ENCODE data around the gene AKAP7.
A peak's percentile ranks its signal among the peaks of the same experiment; 100 is the strongest.

The AKAP7 gene

DNA sequence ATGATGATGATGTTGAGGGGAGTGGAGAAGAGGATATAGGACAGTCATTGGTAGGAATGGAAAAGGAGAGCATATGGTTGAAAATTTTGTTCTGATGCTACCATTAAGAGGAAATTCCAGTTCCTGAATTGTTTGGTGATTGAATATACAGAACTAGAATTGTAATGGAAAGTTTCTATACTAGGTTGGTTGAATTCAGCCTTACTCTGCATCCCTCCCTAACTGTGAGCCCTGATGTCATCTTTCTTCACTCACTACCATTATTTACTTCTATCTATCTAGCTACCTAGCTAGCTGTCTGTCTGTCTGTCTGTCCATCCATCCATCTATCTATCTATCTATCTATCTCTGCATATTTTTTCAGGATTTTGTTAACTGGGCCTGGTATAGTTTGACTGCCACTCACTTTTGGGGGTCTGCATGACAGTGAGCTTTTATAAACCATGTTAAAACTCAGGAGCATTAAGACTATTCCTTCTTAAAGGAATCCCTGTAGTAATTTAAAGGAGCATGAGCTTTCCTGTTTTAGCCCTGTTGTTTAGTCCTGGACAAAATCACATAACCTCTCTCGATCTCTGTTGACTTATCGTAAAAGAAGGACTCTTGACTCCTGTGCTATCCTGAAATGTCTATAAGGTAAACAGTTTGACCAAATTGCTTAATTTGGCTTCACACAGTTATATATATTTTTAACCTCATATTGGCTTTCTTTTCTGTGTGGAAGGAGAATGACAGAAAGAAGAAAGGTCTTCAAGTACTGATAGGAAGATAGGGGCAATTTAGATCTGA, 71.4 kb downstream of the AKAP7 start:
- no peak for DNase-seq

DNA sequence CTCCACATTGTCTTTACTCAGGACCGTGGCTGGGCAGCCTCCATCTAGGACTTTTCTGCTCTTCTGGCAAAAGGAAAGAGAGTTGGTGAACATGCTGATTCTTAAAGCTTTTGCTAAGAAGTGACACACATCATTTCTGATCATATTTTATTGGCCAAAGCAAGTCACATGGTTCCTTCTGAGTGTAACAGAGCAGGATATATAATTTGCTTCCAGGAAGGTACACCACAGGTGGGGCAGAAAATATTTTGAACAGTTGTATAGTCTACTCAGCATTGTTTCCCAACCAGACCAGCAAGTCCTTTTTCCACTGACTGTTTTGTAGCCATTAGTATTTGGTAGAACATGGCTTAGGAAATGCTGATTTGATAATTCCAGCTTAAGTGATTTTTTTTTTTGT, 73.5 kb downstream of the AKAP7 start:
- no peak for DNase-seq

DNA sequence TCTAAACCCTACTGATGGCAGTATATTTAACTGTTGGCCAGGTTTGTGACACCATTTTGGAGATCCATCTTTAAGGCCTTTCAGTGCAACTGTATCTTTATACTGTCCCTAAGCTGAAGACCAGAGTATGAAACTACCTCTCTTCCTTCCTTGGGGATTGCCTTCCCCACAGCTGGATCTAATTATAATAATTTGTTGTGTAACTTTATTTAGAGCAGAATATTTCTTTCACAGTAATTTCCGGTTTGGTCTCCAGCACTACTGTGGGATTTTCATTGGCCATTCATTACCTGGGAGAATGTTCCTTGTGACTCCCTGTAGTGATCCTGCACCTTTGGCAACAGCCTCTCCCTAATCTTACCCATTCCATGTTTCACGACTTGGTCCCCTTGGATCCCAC, 75.2 kb downstream of the AKAP7 start:
- DNase-seq = no peak

DNA sequence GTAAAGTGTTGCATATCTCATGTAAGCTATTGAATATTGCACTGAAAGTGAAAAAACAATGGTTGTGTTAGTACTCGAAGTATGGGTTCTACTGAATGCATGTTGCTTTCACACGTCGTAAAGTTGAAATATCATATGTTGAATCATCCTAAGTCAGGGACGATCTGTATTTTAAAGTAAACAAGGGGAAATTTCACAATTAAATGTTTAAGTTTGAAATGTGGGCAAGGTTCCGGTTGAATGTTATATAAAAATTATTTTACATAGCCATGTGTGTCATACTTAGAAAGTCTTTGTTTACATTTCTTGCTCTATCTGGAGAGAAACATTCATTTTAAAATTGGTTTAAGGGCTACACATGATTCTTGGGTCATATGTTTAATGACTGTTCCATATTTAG, 76.8 kb downstream of the AKAP7 start:
- DNase-seq = no peak

DNA sequence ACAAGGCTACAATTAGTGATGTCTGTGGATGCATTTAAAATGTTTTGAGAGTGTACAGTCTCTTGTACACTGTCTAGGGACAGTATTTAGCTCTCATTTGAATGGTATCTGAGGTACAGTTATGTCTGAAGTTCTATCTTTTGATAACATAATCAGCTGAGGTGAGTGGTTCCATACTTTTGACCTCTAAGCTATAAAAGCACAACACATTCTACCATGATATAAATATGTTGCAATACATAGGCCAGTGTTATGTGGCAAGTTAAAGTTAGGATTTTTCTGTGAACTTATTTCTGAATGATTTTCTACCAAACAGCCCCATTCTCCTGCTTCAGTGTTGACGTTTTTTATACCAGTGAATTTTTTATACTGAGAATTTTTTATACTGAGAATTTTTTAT, 77.6 kb downstream of the AKAP7 start:
- DNase-seq = no peak

DNA sequence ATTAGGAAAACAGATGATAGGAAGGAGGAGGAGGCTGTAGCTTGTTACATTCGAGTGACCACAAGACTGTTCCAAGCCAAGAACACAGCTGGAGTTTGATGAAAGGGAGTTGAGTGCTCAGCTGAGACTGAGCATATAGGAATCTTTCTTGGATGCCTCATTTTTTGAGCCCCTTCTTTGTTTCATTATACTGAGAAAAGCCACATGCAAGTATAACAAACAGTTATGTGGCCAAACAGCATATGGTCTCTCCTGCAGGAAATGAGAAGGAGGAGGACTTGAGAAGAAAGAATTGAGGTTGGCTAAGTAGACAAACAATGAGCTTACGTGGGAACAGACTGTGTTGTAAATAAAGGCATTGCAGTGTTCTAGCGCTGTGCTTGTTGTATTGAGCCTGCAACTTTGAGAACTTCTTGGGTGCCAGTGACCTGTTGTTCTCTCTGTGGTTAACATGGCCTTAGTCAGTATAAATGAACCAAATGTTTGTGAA, 78.3 kb downstream of the AKAP7 start:
- DNase-seq = no peak

DNA sequence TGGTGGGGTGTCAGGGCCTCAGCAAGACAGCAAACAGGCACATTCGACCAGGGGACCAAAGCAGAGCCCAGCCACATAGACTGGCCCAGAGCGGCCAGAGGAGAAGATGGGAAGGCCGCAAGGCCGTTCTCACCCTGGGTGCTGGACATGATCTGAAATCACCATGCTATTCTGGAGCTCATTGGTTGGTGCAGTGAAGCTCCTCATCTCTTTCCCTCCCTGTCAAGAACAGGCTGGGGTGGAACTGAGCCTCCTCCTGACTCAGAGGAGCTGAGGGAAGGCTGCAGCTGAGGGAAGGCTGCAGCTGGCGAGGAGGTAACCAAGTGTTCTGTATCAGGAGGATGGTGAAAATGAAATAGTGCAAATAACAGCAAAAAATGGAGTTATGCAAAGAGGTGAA, 80.0 kb downstream of the AKAP7 start:
- no peak for DNase-seq

DNA sequence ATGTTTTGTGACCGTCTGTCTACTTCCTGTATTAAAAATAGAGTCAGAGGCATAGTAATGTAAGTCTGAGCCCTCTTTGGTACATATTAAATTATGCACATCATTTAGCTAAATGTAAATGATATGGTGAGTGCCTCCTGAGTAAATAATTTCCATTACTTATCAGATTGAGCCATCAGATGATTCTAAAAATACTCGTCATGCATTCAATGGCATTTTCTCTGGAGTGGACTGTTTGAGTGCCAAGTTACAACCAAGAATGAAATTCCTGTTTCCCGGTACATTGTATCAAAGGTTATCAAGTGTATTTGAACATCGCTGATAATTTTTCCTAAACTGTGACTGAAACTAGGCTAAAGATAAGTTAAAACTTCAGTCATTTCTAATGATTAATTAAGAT, 81.0 kb downstream of the AKAP7 start:
- no peak for DNase-seq

DNA sequence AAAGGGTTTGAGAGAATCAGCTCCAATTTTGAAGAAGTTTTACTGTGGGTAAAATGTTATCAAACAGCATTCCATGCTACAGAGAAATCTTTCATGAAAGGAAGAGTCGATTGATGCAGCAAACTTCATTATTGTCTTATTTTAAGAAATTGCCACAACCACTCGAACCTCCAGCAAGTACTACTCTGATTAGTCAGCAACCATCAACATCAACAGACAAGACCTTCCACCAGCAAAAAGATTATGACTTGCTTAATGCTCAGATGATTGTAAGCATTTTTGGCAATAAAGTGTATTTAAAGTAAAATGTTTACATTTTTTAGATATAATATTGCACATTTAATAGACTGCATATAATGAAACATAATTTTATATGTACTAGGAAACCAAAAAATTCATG, 87.5 kb downstream of the AKAP7 start:
- no peak for DNase-seq

DNA sequence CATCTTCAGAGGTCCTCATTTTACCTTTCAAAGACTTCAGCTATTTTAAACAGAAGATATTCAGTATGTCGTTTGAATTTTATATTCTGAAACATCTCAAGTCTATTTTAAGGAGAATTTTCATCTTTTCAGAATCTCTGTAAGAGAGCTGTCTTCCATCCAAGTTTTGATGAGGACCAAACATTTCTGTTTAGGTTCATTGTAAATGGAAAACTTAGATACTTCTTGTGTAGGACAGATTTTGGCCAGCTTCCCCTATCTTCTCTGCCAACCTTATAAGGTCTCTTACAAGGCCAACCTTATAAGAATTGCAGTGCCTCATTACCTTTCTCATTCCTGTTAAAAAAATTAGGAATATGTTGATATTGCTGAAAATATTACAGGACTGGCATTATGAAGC, 88.1 kb downstream of the AKAP7 start:
- no peak for DNase-seq

DNA sequence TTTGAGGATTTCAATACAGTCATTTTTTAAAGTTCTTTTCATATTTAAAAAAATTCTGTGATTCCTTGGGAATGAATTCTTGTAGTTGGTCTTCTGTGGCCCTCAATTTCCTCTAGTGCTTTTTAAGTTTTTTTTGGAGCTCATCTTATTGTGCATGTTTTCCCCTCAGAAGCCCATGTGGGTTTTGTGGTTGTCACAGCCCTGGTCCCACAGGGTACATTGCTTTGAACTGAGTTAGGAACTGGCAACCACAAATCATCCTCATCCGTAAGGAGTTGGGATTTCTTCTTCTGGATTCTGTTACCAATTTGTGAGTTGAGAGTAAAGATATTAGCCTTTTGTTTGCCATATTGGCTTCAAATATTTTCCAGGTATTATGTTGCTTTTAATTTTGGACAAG, 89.9 kb downstream of the AKAP7 start:
- DNase-seq = no peak

DNA sequence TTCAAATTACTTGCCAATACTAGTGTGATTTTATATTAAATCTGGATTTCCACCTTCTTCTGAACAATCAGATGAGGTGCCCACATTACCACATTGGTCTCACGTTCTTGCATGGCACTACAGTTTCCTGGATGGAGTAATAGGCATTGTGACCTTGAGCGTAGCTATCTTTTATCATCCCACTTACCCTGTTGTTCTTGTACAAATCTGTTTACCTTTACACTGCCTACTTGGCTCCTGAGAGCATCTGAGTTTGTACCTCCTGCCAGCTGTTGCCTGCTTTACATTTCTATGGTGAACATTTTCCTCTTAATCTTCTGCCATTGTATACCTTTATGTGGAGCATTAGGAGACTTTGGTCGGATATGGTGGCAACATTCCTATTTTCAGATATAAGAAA, 90.7 kb downstream of the AKAP7 start:
- no peak for DNase-seq

DNA sequence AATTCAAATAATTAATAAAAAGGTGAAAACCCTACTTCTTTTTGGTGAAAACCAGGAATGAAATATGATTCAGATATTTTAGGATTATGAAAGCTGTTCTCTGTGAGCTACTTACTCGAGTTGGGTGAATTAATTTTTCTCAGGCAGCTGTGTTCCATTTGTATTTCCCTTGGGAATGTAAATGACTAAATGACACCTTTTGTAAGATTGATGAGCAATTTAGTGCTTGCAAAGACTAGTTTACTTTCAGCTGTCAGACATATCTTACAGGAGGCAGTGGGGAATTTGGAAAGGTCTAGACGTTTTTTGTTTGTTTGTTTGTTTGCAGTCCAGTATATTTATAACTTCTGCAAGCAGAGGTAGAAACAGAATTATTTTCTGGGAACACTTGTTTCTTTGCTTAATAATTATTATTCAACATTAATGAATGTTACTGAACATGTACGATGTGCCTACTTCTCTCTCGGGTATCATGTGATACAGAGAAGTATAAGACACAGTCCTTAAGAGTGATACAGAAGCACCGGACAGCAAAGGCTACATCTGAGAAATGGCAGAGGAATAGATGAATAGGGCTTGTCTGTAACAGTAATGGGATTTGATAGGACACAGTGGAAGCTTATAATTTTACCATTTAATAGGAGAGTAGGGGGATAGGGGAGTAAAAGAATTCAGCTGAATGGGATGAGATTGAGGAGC, 91.3 kb downstream of the AKAP7 start:
- no peak for DNase-seq

DNA sequence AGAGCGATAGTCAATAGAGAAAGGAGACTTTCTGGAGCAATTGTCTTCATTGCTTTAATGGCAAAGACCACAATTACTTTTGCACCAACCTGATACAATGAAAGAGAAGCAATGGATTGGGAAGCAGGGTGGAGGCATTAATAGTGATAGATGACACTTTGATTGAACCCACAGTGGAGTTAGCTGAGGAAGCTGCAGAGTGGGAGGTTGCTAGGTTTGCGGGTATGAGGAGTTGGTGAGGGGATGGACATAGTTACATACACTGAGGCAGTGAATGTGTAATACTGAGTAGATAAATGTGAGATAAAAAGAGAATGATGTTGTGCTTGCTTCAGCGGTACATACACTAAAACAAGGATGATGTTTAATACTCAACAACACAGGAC, 91.9 kb downstream of the AKAP7 start:
- no peak for DNase-seq

DNA sequence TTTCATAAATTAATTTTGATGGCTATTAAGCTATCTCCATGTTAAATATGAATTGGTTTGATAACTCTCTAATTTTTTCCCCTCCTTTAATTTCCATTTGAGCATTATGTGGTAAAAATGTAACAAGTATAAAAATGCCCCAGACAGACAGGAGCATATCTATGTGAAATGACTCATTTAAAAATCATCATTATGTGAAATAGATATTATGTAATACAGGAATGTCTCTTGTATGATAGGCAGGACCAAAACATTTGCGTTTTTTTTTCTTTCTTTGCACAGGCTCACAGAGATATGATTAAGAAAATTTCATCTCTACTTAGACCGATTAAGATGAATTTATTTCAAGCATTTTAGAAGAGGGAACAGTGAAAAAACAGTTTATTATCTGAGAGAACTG, 95.8 kb downstream of the AKAP7 start:
- no peak for DNase-seq

DNA sequence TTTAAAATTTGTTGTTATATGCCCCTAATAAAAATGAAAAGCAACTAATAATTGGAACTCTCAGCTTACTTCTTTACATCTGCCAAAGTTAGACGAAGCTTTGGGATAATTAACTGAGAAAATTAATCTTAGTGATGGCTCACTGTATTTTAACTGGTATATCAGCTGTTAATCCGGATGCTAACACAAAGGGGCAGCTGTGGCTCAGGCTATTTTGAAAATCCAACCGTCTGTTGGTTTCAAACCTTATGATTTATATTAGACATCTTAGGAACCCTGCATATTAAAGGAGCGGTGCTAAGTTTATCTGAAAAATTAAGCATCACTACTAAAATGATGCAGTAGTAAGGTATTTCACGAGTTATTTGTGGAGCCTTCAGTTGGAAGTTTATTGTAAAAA, 96.6 kb downstream of the AKAP7 start:
- DNase-seq = no peak

DNA sequence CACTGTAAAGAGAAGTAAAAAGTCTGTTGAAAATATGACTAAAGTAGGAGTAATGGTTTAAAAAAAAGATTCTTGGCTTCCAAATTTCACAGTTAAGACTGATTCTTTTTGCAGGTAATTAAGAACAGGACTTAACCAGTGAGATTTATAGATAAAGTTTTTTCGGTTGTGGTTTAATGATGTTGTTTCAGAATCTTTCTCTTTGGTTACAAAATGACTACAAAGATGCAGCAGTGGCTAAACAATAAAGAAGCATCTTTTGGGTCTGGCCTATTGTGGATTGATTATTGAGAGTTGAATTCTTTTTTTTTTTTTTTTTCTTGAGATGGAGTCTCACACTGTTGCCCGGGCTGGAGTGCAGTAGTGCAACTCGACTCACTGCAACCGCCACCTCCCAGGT, 109.7 kb downstream of the AKAP7 start:
- no peak for DNase-seq

DNA sequence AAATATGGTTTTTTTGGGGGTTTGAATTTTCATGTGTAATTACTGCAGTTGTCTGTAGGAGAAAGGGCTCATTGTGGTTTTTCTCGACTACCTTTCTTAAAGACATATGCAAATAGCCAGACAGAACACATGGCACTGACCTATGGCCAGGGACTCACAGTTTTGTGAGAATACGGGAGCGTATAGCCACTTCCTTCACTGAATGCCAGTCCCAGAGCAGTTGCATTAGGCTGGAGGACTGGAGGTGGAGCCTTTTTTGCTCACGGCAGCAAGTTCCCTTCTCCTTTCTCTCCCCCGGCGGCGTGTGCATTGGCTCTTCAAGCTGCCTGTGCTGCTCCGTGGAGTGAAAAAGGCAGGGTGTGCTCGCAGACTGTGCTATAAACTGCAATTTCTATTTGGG, 114.9 kb downstream of the AKAP7 start:
- DNase-seq = peak; percentile 5

DNA sequence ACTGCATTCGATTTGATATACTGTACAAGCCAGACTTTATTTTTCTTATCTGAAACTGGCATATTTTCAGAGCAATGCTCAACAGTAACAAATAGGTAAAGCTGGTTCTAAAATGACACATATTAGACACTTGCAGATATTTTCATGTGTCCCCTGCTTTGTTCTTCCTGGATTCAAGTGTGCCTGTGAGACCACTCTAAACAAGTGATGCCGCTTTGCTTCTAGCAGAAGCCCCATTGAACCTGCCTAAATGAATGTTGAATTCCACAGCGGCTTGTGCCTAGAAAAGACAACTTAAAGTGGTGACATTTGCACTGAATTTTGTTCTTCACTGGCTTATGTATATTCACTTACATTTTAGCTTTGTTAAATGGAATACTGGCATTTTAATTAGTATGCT, 115.7 kb downstream of the AKAP7 start:
- no peak for DNase-seq

DNA sequence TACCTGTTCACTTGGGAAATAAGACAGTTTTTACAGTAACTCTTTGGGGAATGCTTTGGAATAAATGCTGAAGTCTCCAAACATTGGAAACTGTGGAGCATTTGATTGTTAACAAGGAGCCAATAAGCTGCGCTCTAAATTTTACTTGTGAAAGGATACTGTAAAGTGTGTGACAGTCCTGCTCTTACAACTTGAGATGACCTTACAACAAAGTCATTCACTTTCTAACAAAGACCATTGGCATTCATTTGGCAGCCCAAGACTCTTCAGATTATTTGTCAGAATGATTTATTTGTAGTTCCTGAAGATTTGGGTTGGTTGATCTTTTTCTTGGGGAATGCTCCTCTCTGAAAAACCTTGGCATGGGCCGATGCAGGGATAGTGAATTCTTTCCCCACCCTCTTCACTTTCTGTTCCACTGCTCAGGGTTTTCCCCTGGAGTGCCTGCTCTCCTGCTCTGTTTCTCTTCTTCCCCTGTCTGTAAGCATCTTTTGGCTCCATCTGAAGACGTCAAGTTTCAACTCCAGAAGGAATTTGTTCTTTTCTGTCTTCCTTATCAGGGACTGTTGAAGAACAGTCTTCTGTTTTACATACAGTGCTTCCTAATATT, 116.4 kb downstream of the AKAP7 start:
- DNase-seq = no peak

DNA sequence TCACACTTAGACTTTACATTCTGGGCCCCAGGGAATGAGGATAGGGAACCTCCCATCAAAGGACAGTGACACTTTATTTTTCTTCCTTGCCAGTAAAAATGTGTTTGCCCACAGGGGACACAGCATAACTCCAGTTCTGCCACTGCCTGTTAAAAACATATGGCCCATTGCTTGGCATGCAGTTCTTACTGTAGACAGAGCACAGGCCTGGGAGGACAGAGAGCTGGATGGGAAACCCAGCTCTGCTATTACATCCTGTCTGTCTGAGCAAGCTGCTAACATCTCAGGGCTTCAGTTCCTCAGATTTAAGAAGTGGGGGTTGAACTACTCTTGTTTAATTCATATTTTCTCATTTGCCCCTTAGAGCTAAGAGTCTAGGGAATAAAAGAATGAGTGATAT, 120.2 kb downstream of the AKAP7 start:
- DNase-seq = no peak

DNA sequence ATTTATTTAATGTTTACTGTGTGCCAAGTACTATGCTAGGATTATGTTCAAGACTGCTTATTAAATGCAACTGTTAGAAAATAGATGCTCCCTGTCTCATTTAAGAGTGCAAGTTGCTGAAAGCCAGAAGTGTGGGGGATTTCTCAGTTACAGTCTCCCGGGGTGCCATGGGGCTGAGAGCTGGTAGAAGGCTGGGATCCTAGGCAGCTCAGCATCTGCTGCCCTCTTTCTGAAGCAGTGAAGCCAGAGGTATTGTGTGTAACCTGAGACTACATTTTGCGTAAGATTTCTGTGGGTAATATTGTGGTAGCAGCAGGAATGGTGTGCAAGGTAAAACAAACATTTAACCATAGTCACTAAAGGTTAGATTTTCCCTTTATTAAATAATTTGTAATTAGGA, 120.6 kb downstream of the AKAP7 start:
- no peak for DNase-seq

DNA sequence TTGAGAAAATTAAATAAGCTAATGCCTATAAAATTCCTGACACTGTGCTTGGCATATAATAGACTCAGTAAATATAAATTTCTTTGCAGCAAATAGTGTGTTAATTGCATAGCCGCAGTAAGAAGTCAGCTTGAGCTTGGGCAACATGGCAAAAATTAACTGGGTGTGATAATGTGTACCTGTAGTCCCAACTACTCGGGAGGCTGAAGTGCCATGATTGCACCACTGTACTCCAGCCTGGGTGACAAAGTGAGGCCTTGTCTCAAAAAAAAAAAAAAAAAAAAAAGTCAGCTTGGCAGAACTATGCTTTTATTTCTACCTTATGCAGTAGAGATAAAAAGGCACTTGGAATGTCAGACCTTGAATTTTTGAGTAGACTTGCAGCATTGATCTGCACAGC, 121.8 kb downstream of the AKAP7 start:
- DNase-seq = no peak

DNA sequence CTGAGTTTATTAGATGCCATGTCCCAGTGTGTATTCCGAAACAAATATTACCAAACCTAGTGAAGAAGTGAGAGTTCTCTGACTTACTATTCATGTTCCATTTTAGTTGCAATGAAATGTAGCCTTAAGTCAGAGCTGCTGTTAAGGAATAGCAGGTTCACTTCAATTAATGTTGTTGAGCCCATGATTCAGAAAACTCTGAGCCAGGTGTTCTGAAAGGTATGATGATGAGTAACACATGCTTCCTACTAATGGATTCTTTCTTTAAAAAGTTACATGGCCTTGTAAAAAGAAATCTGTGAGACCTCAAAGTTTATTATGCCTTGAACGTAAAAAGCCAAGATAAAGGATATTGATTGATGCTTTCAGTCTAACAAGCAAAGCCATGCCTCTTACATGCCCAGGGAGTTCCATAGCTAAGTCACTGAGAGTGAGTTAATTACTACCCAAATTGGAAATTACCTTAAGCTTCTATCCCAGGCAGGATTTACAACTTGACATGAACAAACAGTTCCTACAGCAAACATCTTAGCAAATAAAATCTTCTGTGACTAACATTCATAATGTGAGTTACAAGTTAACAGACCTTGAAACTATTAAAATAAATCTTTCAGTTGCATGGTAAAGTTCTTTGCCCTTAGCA, 122.9 kb downstream of the AKAP7 start:
- DNase-seq = no peak
